K562 (cell line): Measurements from ENCODE around the gene TUT1. TPM values are rescaled to one million over a fixed set of nuclear protein-coding genes. Genes with fewer than 3 reads are reported as not detected.

Source experiments
- FOS ChIP-seq: IDR thresholded peaks from 3 replicates; pipeline ENCODE4 v1.6.1; 2011; ENCODE audit not compliant: insufficient read length; ENCODE audit errors: extremely low read depth
- JUND ChIP-seq, 2 experiments: IDR thresholded peaks; 2 replicates in 1 of 2; 3 replicates in 1 of 2; pipeline ENCODE4 v1.6.1; 2011; ENCODE audit warnings: borderline replicate concordance in 2 of 2, low read depth in 2 of 2, low read length in 2 of 2, improper control_type of control experiment in 1 of 2, missing biosample characterization in 1 of 2, missing genetic modification characterization in 1 of 2, missing genetic modification reagents in 1 of 2
- KAT7 ChIP-seq: sonication (generic); formaldehyde crosslinking; IDR thresholded peaks from 2 replicates; pipeline ENCODE4 v1.8.0; 2022; ENCODE audit warnings: missing genetic modification reagents, mild to moderate bottlenecking, borderline replicate concordance
- KDM4B ChIP-seq, 2 experiments: fragments of 450-650 bp in 1 of 2; sonication (generic) in 1 of 2; IDR thresholded peaks; 2 replicates each; pipeline ENCODE4 v1.6.1; 2016 to 2017; ENCODE audit warnings: borderline replicate concordance in 2 of 2, antibody characterized with exemption in 1 of 2, low read depth in 1 of 2, mild to moderate bottlenecking in 1 of 2
- MTA1 ChIP-seq: fragments of 450-650 bp; IDR thresholded peaks from 2 replicates; pipeline ENCODE4 v1.6.1; 2017; ENCODE audit warnings: borderline replicate concordance
- NELFE ChIP-seq: IDR thresholded peaks from 2 replicates; pipeline ENCODE4 v1.6.1; 2011; ENCODE audit warnings: mild to moderate bottlenecking; ENCODE audit not compliant: insufficient read depth, insufficient read length
- PHTF2 ChIP-seq: fragments of 250-450 bp; sonication (Bioruptor Pico); IDR thresholded peaks from 2 replicates; pipeline ENCODE4 v1.5.0; 2021; ENCODE audit warnings: mild to moderate bottlenecking
- PPARD ChIP-seq: fragments of 250-450 bp; sonication (Bioruptor Pico); IDR thresholded peaks from 2 replicates; pipeline ENCODE4 v1.8.0; 2022; ENCODE audit warnings: inconsistent platforms, mild to moderate bottlenecking, moderate library complexity
- PRMT5 ChIP-seq: sonication (generic); formaldehyde crosslinking; IDR thresholded peaks from 2 replicates; pipeline ENCODE4 v1.5.0; 2020; ENCODE audit warnings: missing genetic modification reagents
- RFX7 ChIP-seq: fragments of 250-450 bp; sonication (Bioruptor Pico); IDR thresholded peaks from 2 replicates; pipeline ENCODE4 v1.5.1; 2021; ENCODE audit warnings: mild to moderate bottlenecking
- TEAD1 ChIP-seq, 2 experiments: fragments of 450-650 bp in 1 of 2; sonication (generic) in 1 of 2; formaldehyde crosslinking; IDR thresholded peaks; 2 replicates each; pipeline versions ENCODE4 v1.4.0 to v1.8.0; 2020 to 2022; ENCODE audit warnings: mild to moderate bottlenecking in 2 of 2, missing genetic modification reagents in 1 of 2
- U2AF1 ChIP-seq: fragments of 200-400 bp; formaldehyde crosslinking; optimal IDR thresholded peaks from 2 replicates; pipeline ENCODE3; 2017; ENCODE audit warnings: mild to moderate bottlenecking, low read depth, low read length, moderate library complexity
- ZNF445 ChIP-seq: fragments of 250-450 bp; sonication (Bioruptor Pico); IDR thresholded peaks from 2 replicates; pipeline ENCODE4 v1.4.0; 2020; ENCODE audit warnings: low read depth, mild to moderate bottlenecking, moderate library complexity
- polyA plus RNA-seq, 8 experiments: library from polyadenylated mRNA; depleted of rRNA in 4 of 8; stranded (reverse) in 5 of 8; unstranded in 3 of 8; fragments of >200 nt; fragmentation: Nextera tagmentation in 2 of 8; fragmentation: Illumina TruSeq in 1 of 8; extraction: Ambion mirVana in 2 of 8; extraction: Trizol in 1 of 8; gene quantifications; 2 replicates each; pipeline versions ENCODE4 v1.2.1 to v1.2.3, GENCODE V29; 2011 to 2014; ENCODE audit warnings: inconsistent platforms in 1 of 8, missing spikeins in 1 of 8
- total RNA-seq, 7 experiments: library from RNA; depleted of rRNA in 6 of 7; stranded (reverse); fragments of >200 nt in 6 of 7; fragmentation: Illumina TruSeq in 2 of 7; extraction: Trizol in 2 of 7; gene quantifications; 2 replicates each; pipeline versions ENCODE4 v1.2.1 to v1.2.3, GENCODE V29; 2011 to 2021; ENCODE audit warnings: low replicate concordance in 1 of 7
- TF ChIP-seq, protein P1 (sequence below): fragments of 450-650 bp; IDR thresholded peaks from 2 replicates; pipeline ENCODE4 v1.6.1; 2017; ENCODE audit warnings: antibody characterized with exemption, mild to moderate bottlenecking
- TF ChIP-seq, protein P2 (sequence below): fragments of 250-450 bp; sonication (Bioruptor Pico); IDR thresholded peaks from 2 replicates; pipeline ENCODE4 v1.9.0; 2021; ENCODE audit warnings: mild to moderate bottlenecking
- TF ChIP-seq, protein P3 (sequence below): IDR thresholded peaks from 2 replicates; pipeline ENCODE4 v1.6.1; 2012; ENCODE audit warnings: low read depth, low read length, improper control_type of control experiment, borderline replicate concordance
- TF ChIP-seq, protein P4 (sequence below), 3 experiments: fragments of 200-800 bp in 1 of 3; fragments of 250-450 bp in 1 of 3; fragments of 450-650 bp in 1 of 3; sonication (Bioruptor Pico) in 1 of 3; sonication (Bioruptor generic) in 1 of 3; formaldehyde crosslinking in 1 of 3; IDR thresholded peaks; 2 replicates each; pipeline versions ENCODE4 v1.6.1 to v1.8.0; 2016 to 2022; ENCODE audit warnings: mild to moderate bottlenecking in 2 of 3, missing genetic modification characterization in 2 of 3, missing compliant biosample characterization in 1 of 3, moderate library complexity in 1 of 3

TUT1 gene
- total and polyA plus RNA-seq, 9 of the 15 experiments (the other 6 are each of a cell fraction or from before 2014, with no cell fraction given), result 0.66 to 44.3 (median 15.7) TPM

DNA sequence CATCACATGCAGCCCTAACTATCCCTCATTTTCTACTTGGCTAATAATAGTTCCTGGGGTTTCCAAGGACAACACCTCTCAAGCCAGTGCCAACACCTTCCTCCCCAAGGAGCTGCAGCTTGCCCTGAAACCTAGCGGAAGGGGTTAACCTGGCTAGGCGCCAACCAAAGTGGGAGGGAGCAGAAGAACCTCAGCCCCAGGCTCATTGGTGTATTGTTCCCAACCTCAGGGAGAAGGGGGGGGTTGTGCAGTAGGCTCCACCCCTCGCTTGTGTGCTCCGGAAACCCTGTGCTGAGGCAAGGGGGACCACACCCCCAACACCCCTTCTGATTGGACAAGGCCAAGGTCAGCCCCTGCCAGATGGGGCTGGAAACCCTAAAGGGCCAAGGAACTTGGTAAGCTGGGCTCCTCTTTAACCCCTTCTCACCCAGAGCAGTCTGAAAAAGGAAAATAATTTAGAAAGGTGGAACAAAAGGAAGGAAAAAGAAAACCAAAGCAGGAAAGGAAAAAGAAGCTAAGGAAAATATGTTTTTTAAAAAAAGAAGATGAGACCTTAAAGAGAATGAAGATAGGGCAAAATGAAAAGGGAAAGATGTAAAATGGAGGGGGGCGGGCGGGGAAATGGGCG lies 7.9 kb upstream of the TUT1 start (continued):
- TF ChIP-seq, protein P1, sequence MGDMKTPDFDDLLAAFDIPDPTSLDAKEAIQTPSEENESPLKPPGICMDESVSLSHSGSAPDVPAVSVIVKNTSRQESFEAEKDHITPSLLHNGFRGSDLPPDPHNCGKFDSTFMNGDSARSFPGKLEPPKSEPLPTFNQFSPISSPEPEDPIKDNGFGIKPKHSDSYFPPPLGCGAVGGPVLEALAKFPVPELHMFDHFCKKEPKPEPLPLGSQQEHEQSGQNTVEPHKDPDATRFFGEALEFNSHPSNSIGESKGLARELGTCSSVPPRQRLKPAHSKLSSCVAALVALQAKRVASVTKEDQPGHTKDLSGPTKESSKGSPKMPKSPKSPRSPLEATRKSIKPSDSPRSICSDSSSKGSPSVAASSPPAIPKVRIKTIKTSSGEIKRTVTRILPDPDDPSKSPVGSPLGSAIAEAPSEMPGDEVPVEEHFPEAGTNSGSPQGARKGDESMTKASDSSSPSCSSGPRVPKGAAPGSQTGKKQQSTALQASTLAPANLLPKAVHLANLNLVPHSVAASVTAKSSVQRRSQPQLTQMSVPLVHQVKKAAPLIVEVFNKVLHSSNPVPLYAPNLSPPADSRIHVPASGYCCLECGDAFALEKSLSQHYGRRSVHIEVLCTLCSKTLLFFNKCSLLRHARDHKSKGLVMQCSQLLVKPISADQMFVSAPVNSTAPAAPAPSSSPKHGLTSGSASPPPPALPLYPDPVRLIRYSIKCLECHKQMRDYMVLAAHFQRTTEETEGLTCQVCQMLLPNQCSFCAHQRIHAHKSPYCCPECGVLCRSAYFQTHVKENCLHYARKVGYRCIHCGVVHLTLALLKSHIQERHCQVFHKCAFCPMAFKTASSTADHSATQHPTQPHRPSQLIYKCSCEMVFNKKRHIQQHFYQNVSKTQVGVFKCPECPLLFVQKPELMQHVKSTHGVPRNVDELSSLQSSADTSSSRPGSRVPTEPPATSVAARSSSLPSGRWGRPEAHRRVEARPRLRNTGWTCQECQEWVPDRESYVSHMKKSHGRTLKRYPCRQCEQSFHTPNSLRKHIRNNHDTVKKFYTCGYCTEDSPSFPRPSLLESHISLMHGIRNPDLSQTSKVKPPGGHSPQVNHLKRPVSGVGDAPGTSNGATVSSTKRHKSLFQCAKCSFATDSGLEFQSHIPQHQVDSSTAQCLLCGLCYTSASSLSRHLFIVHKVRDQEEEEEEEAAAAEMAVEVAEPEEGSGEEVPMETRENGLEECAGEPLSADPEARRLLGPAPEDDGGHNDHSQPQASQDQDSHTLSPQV, result no peak
- TF ChIP-seq MTA1 (0 out of 2 replicates have a peak, but pooled peaks have one; percentile 36), FOS (peak; percentile 65), JUND (IDR thresholded peaks at IDR 0.05; ENCODE audit: borderline replicate concordance, low read depth, low read length) (peak; percentile 60; the same call in 1 of the 2 replicates), JUND (tag; IDR thresholded peaks at IDR 0.05; ENCODE audit: borderline replicate concordance, low read depth, low read length) (peak; percentile 28; the same call in 1 of the 3 replicates), ZNF445 (CRISPR knock-in tag) (no peak), TEAD1 (CRISPR knock-in tag; IDR thresholded peaks at IDR 0.05) (no peak), KAT7 (CRISPR knock-in tag) (no peak), NELFE (no peak), KDM4B (IDR thresholded peaks at IDR 0.05; ENCODE audit: borderline replicate concordance in 2 of 2, low read depth in 1 of 2) (no peak), PHTF2 (CRISPR knock-in tag) (no peak), PPARD (no peak), RFX7 (CRISPR knock-in tag) (no peak), PRMT5 (CRISPR knock-in tag) (no peak), U2AF1 (no peak)
- TF ChIP-seq, protein P2, sequence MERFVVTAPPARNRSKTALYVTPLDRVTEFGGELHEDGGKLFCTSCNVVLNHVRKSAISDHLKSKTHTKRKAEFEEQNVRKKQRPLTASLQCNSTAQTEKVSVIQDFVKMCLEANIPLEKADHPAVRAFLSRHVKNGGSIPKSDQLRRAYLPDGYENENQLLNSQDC, result no peak
- TF ChIP-seq, protein P3, sequence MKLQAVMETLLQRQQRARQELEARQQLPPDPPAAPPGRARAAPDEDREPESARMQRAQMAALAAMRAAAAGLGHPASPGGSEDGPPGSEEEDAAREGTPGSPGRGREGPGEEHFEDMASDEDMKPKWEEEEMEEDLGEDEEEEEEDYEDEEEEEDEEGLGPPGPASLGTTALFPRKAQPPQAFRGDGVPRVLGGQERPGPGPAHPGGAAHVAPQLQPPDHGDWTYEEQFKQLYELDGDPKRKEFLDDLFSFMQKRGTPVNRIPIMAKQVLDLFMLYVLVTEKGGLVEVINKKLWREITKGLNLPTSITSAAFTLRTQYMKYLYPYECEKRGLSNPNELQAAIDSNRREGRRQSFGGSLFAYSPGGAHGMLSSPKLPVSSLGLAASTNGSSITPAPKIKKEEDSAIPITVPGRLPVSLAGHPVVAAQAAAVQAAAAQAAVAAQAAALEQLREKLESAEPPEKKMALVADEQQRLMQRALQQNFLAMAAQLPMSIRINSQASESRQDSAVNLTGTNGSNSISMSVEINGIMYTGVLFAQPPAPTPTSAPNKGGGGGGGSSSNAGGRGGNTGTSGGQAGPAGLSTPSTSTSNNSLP, result no peak
- TF ChIP-seq, protein P4, sequence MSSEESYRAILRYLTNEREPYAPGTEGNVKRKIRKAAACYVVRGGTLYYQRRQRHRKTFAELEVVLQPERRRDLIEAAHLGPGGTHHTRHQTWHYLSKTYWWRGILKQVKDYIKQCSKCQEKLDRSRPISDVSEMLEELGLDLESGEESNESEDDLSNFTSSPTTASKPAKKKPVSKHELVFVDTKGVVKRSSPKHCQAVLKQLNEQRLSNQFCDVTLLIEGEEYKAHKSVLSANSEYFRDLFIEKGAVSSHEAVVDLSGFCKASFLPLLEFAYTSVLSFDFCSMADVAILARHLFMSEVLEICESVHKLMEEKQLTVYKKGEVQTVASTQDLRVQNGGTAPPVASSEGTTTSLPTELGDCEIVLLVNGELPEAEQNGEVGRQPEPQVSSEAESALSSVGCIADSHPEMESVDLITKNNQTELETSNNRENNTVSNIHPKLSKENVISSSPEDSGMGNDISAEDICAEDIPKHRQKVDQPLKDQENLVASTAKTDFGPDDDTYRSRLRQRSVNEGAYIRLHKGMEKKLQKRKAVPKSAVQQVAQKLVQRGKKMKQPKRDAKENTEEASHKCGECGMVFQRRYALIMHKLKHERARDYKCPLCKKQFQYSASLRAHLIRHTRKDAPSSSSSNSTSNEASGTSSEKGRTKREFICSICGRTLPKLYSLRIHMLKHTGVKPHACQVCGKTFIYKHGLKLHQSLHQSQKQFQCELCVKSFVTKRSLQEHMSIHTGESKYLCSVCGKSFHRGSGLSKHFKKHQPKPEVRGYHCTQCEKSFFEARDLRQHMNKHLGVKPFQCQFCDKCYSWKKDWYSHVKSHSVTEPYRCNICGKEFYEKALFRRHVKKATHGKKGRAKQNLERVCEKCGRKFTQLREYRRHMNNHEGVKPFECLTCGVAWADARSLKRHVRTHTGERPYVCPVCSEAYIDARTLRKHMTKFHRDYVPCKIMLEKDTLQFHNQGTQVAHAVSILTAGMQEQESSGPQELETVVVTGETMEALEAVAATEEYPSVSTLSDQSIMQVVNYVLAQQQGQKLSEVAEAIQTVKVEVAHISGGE (CRISPR knock-in tag; IDR thresholded peaks at IDR 0.05), result no peak
